Occipital lobe (tissue), 2 donors: ENCODE measurements around the gene TBKBP1. TPM values are rescaled to one million over a fixed set of nuclear protein-coding genes. Genes with fewer than 3 reads are reported as not detected.
"Not testable (repeated sequence)": the region's sequence is repeated elsewhere in the genome, so short reads cannot be mapped to it uniquely, and the experiment has no call there.

Source experiments
- DNase-seq: peaks from one replicate; lab custom pipeline; 2025; lab: John Stamatoyannopoulos, UW
- total RNA-seq: library from RNA; depleted of rRNA; stranded (reverse); fragments of >200 nt; gene quantifications from one replicate; pipeline ENCODE4 v1.2.3, GENCODE V29; 2014

The TBKBP1 gene
- total RNA-seq, 1 donor from 2014 or later: 11.5 TPM

DNA sequence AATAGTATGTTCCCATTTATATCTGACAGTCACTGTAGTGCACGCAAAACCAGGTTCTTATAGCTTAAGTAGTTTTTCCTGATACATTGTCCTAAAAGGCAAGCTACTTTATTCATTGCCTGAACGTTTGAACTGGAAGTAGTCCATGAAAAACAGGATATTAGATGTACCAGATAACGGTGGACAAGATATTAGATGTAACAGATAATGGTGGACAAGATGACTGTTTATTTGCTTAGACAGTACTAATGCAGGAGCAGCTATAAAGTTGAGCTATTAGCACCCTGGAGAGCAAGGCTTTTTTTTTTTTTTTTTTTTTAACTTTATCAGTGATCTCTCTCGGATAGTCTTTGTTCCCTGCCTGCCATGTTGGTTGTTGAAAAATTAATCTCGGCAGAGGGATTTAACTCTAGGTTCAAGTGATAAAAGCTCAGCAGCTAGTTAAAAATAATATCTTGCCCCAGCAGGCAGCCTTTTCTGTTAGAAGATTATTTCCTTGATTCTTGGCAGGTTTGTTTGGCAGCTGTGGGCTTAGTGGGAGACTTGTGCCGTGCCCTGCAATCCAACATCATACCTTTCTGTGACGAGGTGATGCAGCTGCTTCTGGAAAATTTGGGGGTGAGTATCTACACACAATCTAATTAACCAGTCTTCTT lies 17.3 kb upstream of the TBKBP1 start:
- no peak for DNase-seq

DNA sequence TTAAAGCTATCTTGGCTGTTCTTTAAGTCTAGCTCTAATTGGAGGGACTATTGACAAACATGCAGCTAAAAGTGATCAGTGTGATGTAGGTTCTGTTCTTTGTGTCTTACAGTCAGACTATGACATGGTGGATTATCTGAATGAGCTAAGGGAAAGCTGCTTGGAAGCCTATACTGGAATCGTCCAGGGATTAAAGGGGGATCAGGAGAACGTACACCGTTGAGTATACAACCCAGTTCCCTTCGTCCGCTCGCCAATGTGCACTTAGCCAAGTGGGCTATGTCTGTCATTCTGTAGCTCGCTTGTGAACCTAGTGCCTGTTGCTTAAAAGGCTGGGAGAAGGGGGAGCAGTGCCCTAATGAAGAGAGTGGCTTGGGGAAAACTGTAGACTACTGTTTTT lies 15.8 kb upstream of the TBKBP1 start:
- DNase-seq: no peak

DNA sequence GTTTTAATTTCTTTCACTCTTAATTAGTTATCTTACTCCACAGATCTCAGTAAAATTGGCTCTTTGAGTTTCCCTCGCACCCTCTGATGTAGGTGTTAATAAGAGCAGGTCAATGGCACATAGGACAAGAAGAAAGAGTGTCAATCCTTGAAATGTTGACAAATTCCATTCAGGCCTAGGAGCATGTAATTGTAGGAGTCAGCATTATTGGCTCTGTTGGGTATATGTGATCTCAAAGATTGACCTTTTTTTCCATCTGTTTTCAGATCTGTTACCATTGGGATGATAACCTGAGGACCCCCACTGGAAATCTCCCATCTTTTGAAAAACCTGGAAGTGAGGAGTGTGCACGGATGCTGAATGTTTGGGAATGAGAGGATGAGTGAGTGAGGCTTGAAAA lies 11.8 kb upstream of the TBKBP1 start:
- DNase-seq: no peak

DNA sequence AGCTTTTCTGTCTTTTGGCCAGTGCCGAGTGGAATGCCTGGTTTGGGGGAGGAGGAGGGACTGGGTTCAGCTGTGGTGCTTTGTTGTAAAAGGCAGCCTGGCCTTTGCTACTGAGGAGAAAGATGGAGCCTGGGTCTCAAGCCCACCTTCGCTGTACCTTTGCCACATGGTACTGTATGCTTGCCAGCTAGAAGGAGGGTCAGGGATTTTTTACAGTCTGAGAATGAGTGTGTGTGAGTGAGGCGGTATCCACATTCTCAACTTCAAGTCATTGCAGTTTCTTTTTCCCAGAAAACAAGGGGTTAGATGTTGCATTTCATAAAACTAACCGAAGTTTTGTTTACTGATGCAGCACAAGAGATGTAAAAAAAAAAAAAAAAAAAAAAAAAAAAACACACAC lies 11.2 kb upstream of the TBKBP1 start:
- DNase-seq: not testable (repeated sequence)

DNA sequence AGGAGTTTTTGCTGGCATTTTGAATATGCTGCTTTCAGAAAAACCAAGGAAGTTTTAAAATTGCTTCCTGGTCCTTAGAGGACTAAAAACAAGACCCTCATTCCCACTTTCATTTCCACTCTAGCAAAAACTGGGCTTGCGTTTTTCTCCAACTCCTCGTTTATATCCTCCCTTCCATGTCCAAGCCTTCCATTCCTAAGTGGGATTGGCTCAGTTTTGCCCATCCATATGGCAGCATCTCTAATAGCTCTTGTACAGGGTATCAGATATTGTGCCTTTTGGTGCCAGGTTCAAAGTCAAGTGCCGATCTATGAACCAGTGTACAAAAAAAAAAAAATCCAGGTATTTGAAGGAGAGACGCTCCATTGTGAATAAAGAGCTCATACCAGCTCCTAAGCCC lies 9.9 kb upstream of the TBKBP1 start:
- no peak for DNase-seq

DNA sequence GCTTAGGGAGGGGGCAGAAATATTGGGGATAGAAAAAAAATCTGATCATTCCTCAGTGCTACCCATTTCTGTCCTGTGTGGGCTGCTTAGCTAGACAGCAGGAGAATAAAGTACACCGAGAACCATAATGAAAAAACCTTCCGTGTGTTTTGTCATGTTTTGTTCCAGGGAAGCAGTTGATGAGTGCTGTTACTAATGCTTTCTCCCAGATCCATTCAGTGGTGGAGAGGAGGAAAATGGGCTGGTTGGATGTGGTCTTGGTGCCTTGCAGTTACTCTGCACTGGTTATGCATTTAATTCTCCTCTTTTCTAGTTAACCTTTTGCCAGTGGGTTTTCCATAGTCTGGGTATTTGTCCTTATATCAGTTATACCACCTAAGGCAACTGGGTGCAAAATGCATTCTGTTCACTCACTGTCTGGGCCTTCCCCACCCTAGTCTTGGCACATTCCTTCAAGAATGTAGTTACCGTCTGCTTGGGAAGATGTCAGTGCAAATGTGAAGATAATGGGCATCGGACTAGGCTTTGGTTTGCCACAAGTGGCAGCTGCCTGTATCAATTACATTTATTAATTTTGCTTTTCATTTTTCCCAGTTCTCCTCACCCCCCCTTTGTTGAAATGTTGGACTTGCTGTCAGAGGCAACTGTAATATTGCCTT lies 9.3 kb upstream of the TBKBP1 start:
- no peak for DNase-seq

DNA sequence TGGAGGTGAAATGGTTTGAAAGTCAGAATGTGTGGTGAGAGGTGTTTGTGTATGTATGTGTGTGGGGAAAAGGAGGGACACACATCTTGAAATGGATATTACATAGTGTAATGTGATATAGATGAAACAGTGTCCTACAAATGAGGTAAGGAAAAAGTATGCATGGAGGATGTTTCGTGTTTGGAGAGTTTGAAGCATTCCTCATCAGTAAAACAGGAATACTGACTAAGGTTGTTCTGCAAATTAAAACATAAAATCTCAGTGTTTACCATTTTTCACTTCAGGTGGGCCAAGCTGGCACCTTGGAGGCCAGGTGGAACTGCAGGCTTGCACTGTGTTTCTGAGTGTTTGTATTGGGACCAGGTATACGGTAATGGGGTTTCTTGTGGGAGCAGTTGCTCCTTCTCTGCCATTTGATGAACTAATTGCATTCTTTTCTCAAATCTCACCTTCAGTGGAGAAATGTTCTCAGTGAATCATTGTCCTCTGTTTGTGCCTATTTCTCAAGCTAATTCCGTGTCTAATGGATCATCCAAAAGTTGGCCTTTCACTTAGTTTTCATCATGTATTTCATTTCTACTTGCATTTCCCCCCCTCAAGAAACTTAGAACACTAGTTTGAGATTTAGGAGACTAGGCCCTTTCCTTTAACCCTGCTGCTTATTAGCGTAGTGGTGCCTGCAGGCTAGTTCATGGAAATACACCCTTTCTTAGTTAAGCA lies 8.2 kb upstream of the TBKBP1 start:
- no peak for DNase-seq

DNA sequence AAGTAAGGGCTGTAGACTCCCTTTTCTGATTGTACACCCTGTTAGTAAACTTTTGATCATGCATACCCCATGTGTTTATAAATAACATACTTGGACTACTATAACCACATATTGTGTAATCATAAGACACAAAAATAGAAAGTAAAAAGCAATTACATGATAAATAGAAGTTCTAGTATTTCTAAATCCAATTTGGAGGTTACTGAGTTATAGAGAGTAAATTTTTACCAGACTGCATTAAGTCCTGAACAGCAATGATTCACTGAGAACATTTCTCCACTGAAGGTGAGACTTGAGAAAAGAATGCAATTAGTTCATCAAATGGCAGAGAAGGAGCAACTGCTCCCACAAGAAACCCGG lies 7.7 kb upstream of the TBKBP1 start:
- no peak for DNase-seq

DNA sequence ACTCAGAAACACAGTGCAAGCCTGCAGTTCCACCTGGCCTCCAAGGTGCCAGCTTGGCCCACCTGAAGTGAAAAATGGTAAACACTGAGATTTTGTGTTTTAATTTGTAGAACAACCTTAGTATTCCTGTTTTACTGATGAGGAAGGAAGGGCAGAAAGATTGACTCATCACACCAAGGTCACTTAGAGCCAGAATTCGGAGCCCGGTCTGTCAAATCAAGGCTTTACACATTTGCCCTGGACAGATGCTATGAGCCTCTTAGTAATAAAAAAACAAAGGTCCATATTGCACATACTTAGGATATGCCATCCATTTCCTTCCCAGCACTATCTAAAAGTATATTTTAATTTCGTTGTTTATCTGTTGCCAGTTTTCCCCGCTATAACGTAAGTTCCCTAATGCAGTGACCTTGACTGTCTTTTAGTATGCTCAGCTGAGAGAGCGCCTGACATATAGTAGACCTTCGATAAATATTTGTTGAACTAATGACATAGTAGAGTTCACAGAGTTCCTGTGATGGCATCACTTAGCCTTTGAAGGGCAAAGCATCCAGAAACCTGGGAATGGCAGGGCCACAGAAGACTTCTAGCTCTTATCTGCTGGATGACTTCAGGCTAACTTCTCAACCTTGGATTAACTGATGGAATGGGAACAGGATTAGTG lies 7.2 kb upstream of the TBKBP1 start:
- no peak for DNase-seq

DNA sequence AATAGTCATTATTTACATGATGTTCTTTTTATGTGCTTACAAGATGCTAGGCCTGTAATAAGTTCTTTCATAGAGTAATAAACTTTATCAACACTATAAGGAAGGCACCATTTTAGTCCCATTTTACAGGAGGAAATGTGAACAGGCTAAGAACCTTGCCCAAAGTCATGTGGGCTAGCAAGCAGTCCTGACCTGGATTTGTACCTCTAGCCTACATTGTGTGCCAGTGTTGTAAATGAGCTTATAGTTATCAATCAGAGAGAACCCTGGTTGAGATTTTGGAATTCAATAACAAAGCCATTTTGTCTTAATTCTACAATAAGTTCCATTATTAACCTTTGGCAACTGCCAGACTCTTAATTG lies 6.7 kb upstream of the TBKBP1 start:
- DNase-seq: no peak

DNA sequence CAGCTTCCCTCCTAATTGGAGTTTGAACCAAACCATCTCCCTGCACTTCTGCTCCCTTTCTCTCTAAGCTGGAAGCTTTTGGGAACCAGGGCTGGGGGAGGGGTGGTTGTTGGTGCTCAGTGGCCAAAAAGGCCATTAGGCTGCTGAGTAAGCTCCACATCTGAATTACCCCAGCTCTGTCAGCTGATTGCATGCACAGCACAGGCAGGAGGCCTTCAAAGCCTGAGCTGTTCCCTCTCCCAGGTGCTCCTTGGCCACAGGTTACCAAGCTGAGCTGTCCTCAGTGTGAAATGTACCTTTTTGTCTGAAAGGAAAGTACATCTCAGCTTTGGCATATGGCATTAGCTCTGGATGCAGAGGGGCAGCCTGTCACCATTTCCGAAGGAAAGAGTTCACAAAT lies 6.2 kb upstream of the TBKBP1 start:
- no peak for DNase-seq

DNA sequence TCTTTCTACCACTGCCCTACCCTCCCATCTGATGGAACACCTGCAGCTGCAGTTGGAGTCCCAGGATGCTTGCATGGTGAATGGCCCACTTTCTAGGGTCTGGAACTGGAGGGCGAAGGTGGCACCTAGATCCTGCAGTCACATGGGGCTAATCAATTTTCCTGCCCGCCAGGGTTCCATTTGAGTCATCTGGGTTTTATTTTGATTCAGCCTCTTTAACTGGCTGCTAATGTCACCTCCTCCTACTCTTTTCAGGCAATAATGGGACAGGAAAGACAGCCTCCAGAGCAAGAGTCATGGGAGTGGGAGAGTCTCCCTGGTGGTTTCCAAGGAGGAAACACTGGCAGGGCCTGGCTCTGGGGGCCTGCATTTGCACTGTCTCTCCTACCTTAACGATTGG lies 3.8 kb upstream of the TBKBP1 start:
- DNase-seq: no peak

DNA sequence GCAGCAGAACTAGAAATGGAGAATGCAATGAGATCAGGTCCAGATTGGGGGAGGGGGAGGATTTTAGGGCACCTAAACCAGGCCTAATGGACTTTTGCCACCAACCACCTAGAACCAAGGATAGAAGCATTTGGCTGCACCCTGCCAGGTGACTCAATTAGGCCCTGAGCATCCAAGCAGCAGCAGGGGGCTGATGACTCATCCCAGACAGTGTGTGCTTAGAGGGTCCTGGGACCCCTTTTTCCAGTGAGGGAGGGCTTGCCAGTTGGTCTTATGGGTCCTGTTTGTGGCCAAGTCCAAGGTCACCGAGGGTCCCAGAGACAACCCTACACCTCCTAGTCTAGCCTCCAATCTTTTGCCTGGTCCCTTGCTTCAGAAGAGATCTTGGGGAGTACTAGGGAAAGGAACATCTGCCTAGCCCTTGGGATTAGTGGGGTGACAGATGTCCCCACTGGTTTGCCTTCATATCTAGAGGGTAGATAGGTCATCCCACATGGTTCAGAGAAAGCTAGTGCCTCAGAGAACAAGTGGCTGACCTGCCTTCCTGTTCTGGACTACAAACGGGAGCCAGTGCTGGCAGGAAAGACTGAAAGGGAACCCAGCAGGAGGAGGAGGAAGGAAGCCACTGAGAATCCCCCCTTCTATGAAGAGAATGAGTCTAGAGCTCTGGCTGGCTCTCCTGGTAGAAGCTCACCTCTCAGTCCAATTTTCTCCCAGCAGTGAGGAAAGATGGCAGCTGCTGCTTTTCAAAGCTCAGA lies 1.6 kb upstream of the TBKBP1 start:
- DNase-seq: no peak

DNA sequence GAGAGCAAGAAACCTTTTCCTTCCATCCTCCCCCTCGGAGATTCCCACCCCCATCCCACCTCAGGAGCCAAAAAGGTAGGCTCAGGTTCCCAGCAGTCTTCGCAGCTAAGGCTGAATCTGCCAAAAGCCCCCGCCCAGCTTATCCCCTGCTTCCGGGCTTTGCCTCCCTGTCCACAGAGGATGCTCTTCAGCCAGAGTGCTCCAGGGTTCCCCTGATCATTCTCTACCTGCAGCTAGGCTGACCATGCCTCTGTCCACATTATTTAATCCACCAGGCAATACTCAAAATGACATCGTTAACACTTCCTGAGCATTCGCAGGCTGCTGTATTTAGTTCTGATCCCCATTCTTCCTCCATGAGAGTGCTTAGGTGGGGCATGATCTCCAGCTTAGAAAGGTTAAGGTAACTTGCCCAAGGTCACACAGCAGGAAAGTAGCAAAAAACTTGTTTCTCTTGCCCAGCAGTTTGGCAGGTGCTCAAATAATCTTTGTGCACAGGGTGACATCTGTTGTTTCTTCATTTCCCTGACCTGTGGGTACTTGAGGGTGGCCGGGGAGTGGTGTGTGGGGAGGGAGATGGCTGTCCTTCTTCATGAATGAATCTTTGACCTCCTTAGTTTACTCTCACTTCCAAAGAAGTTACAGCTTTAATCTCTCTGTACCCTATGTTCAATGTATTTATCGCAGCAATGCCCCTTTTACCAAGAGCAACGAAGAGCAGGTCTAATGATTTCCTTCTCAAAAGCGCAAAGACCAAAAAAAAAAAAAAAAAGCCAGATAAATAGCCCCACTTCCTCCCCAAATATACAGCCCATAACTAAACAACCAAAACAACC lies 848 bp upstream of the TBKBP1 start:
- DNase-seq: no peak

DNA sequence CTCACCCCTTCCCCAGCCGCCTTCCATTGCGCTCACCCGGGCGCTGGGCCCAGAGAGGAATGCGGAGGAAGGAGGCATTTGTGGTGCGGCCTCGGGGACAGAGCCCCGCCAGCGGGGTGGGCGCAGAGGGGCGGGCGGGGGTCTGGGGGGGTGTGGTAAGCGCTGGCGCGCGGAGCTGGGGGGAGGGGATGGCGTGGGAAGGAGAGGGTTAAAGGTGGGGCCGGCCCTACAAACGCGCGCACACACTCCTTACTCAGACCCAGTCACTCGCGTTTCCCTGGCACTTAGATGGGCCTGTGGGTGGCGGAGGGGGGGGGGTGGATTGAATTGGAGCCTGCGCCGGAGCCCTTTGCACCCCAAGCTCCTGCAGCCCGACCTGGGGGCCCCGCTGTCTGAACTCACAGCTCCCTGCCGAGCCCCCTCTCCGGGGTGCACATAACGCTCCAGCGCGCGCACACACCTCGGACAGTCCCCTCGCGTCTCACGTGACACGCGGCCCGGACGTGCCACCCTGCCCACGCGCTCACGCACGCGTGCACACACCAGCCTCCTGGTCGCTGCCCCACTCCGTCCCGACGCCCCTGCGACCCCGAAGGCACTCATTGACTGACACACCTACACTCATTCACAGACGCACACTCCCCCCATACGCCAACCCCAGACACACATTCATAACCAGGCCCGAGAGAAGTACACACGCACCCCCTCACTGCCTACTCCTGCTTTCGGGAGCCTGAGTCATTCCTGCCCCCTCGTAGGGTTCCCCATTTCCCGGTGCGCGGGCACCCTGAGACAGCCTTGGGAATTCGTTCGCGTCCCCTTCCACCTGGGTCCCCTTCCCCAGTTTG lies 844 bp downstream of the TBKBP1 start:
- DNase-seq: no peak

DNA sequence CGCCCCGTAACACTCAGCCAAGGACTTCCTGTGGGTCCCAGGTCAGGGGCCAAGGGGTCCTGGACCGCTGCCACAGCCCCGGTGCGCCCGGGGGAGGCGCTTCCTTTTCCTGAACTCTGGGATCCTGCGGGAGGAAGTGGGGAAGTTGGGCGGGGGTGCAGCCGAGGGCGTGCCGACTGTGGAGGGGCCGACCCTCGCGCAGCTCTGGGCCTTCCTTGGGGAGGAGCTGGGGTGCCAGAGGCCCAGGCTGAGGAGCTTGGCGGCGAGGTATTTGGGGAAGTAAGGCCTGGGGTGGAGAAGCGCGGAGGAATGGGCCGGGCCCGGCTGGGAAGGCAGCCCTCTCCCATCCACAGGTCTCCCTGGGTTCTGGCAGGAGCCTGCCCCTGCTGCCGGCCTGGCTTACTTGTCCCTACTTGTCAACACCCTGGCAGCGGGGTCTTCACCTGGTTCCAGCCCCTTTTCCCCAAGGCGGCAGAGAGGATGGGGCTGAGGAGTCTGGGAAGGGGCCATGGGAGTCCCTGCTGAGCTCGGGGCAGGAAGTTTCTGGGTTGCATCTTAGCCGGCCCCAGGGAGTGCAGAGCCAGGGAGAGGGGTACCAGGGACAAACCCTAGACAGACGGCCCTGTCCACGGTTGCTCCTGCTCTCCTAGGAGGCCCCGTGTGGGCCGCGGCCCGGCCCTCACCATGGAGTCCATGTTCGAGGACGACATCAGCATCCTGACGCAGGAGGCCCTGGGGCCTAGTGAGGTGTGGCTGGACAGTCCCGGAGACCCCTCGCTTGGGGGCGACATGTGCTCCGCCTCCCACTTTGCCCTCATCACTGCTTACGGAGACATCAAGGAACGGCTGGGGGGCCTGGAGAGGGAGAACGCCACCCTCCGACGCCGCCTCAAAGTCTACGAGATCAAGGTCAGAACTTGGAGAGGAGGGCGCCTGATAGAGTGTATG lies 1.7 kb downstream of the TBKBP1 start:
- DNase-seq: no peak

DNA sequence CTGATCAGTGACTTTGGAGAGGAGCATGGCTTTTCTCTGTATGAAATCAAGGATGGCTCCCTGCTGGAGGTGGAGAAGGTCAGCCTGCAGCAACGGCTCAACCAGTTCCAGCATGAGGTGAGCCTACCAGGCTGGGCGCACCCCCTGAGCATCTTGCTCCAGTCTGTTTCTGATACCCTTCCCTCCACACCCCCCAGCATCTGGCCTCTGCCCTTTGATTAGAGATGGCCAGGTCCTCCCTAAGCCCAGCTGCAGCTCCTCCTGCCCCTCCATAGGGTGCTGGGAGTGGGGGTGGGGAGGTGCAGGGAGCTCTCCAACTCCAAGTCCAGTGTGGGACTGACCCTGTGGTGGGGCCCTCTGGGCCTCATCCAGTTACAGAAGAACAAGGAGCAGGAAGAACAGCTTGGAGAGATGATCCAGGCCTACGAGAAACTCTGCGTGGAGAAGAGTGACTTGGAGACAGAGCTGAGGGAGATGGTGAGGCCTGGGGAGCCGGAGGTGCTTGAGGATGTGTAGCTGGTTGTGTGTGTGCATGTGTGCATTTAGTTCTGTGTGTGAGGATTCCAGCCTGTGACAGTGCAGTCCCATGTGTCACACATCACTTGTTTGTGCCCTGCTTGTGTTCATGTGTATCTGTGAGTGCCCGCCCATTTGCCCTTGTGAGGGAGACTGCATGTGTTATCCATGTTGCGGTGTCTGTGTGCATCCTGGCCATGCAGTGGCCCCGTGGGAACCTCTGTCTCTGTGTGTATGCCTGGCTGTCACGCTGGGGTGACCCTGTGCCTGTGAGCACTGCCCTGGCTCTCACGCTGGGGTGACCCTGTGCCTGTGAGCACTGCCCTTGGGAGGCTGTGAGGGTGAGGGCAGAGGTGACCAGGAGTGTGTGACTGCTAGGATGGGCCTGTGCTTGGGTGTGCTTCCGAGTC lies 3.0 kb downstream of the TBKBP1 start:
- DNase-seq: no peak
